H1 (cell line): ENCODE results near the gene KIF13A. TPM values are rescaled to one million over a fixed set of nuclear protein-coding genes. Genes with fewer than 3 reads are reported as not detected.

ENCODE experiments used
- EP300 ChIP-seq, 2 experiments: IDR thresholded peaks; 1 replicate in 1 of 2; 2 replicates in 1 of 2; pipeline ENCODE4 v1.6.1; 2011 to 2012; ENCODE audit warnings: low read depth in 2 of 2, low read length in 2 of 2, mild to moderate bottlenecking in 2 of 2, borderline replicate concordance in 1 of 2, inconsistent platforms in 1 of 2, moderate library complexity in 1 of 2
- KDM1A ChIP-seq: fragments of 200-600, 300-600 bp; sonication (generic); IDR thresholded peaks from 2 replicates; pipeline ENCODE4 v1.7.1; 2016; ENCODE audit warnings: mild to moderate bottlenecking, low read length, borderline replicate concordance
- KDM5A ChIP-seq: fragments of 200-600 bp; IDR thresholded peaks from 2 replicates; pipeline ENCODE4 v1.7.1; 2012; ENCODE audit warnings: mild to moderate bottlenecking, low read length, inconsistent platforms, mixed read lengths
- MAFK ChIP-seq: IDR thresholded peaks from 2 replicates; pipeline ENCODE4 v1.6.1; 2012; ENCODE audit warnings: low read depth, mild to moderate bottlenecking, improper control_type of control experiment, low read length
- PHF8 ChIP-seq: fragments of 200-600 bp; sonication (generic); conservative IDR thresholded peaks from 2 replicates; pipeline ENCODE4 v1.7.1; 2012; ENCODE audit warnings: low read depth, mild to moderate bottlenecking, inconsistent platforms, low read length, moderate library complexity
- SP1 ChIP-seq: IDR thresholded peaks from 2 replicates; pipeline ENCODE4 v1.6.1; 2011; ENCODE audit warnings: low read depth, low read length
- polyA plus RNA-seq, 7 experiments: library from polyadenylated mRNA; depleted of rRNA in 3 of 7; stranded (reverse) in 5 of 7; unstranded in 2 of 7; fragments of >200 nt in 5 of 7; fragments of 200-250 nt in 2 of 7; gene quantifications; 1 replicate in 5 of 7; 2 replicates in 1 of 7; 4 replicates in 1 of 7; pipeline versions ENCODE4 v1.2.1 to v1.2.3, GENCODE V29; 2011 to 2013; ENCODE audit warnings: missing spikeins in 2 of 7, mixed read lengths in 2 of 7
- total RNA-seq: library from RNA; stranded (reverse); fragmentation: NEBNext Ultra II Directional; extraction: Animal tissue kit (Norgen Biotek cat#: 25700); gene quantifications from 2 replicates; pipeline ENCODE4 v1.2.1, GENCODE V29; 2021
- TF ChIP-seq, protein P1 (sequence below): IDR thresholded peaks from 2 replicates; pipeline ENCODE4 v1.6.1; 2011; ENCODE audit warnings: low read length, improper control_type of control experiment
- TF ChIP-seq, protein P2 (sequence below): IDR thresholded peaks from 2 replicates; pipeline ENCODE4 v1.6.1; 2012; ENCODE audit warnings: inconsistent platforms

KIF13A gene
- total and polyA plus RNA-seq, 2 of the 8 experiments (the other 6 are each of a cell fraction or from before 2014, with no cell fraction given), result 14.7 to 40.8 TPM

DNA sequence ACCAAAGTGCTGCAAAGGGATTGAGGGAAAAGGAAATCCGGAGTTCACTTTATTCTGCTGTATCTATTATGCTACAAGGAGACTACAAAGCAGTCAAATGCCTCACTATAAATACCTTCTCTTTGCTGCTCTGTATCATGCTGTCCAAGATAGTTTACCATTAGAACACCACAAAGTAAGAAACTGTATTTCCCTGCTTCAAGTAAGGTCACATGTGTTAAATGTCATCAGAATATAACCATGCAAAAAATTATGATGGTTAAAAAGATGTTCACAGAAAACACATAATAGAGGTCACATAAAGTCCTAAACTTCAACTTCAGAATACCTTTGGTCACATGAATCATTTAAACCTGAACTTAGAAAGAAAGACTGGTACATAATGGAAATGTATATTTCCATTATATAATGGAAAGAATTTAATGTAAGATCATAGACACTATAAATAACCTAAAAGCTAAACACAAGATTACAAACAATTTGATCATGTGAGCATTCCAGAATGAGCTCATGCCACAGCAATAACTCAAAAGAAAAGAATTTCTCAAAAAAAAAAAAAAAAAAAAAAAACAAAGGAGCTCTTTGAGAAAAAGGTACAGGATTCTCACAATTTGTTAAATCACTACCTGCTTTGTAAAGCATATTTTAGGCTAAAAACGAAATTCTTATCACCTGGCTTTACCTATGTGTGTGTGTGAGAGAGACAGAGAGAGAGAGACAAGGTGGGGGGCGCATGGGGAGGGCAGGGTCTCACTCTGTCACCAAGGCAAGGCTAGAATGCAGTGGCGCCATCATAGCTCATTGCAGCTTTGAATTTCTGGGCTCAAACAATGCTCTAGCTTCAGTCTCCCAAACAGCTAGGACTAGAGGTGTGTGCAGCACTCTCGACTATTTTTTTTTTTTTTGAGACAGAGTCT, 58.7 kb downstream of the KIF13A start (continued):
- TF ChIP-seq, protein P1, sequence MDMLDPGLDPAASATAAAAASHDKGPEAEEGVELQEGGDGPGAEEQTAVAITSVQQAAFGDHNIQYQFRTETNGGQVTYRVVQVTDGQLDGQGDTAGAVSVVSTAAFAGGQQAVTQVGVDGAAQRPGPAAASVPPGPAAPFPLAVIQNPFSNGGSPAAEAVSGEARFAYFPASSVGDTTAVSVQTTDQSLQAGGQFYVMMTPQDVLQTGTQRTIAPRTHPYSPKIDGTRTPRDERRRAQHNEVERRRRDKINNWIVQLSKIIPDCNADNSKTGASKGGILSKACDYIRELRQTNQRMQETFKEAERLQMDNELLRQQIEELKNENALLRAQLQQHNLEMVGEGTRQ, result no peak
- TF ChIP-seq SP1 (no peak), KDM1A (no peak), KDM5A (no peak), PHF8 (no peak), EP300 (IDR thresholded peaks at IDR 0.05; ENCODE audit: borderline replicate concordance in 1 of 2, low read depth in 2 of 2, low read length in 2 of 2) (no peak), MAFK (no peak)
- TF ChIP-seq, protein P2, sequence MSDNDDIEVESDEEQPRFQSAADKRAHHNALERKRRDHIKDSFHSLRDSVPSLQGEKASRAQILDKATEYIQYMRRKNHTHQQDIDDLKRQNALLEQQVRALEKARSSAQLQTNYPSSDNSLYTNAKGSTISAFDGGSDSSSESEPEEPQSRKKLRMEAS, result no peak
